ENCODE measurements around the gene LAMTOR4. TPM values are rescaled to one million over a fixed set of nuclear protein-coding genes. Genes with fewer than 3 reads are reported as not detected.
A peak's percentile ranks its signal among the peaks of the same experiment; 100 is the strongest.

The LAMTOR4 gene
- total and polyA plus RNA-seq, 2 of the 13 experiments (the other 11 are each of a cell fraction or from before 2014, with no cell fraction given): 115 to 118 TPM

- TF ChIP-seq KDM1A (CRISPR knock-in tag; IDR thresholded peaks at IDR 0.05): no peak
- peak; percentile 76 for TF ChIP-seq CREB1 (IDR thresholded peaks at IDR 0.05)
- TF ChIP-seq CREB1 (CRISPR knock-in tag; IDR thresholded peaks at IDR 0.05): peak; percentile 80
- TF ChIP-seq STAT5B (CRISPR knock-in tag; IDR thresholded peaks at IDR 0.05): no peak; the same call in 1 of the 2 replicates
- no peak for TF ChIP-seq ZNF674 (CRISPR knock-in tag; IDR thresholded peaks at IDR 0.05; ENCODE audit: low read depth)
- peak; percentile 70; the same call in 1 of the 2 replicates for TF ChIP-seq TOPORS (CRISPR knock-in tag; IDR thresholded peaks at IDR 0.05)
- TF ChIP-seq ZNF274 (CRISPR knock-in tag; IDR thresholded peaks at IDR 0.05): peak; percentile 81
- TF ChIP-seq NFE2 (CRISPR knock-in tag; IDR thresholded peaks at IDR 0.05): no peak
- no peak for TF ChIP-seq TBP (CRISPR knock-in tag; IDR thresholded peaks at IDR 0.05)
- TF ChIP-seq FOXK1 (CRISPR knock-in tag; IDR thresholded peaks at IDR 0.05; ENCODE audit: borderline replicate concordance, low read depth): peak; percentile 56; the same call in 1 of the 2 replicates
- peak; percentile 47; the same call in 1 of the 2 replicates for TF ChIP-seq KLF15 (CRISPR knock-in tag; IDR thresholded peaks at IDR 0.05; ENCODE audit: borderline replicate concordance)
- 0 out of 2 replicates have a peak, but pooled peaks have one; percentile 45 for TF ChIP-seq ZNF841 (CRISPR knock-in tag; IDR thresholded peaks at IDR 0.05; ENCODE audit: borderline replicate concordance)
- no peak for TF ChIP-seq ATAD3A (CRISPR knock-in tag; IDR thresholded peaks at IDR 0.05)
- TF ChIP-seq MTA3 (CRISPR knock-in tag; IDR thresholded peaks at IDR 0.05): no peak
- peak; percentile 94; the same call in 1 of the 2 replicates for TF ChIP-seq ZSCAN5A (CRISPR knock-in tag; IDR thresholded peaks at IDR 0.05; ENCODE audit: borderline replicate concordance)
- TF ChIP-seq ZBTB37 (CRISPR knock-in tag; IDR thresholded peaks at IDR 0.05): no peak
- no peak for TF ChIP-seq ZBTB43 (CRISPR knock-in tag; conservative IDR thresholded peaks at IDR 0.05)
- peak; percentile 55 for TF ChIP-seq TFE3 (CRISPR knock-in tag; IDR thresholded peaks at IDR 0.05)
- no peak; the same call in 1 of the 2 replicates for TF ChIP-seq ZNF703 (CRISPR knock-in tag; IDR thresholded peaks at IDR 0.05; ENCODE audit: borderline replicate concordance)
- no peak; the same call in 1 of the 2 replicates for TF ChIP-seq THAP9 (CRISPR knock-in tag; IDR thresholded peaks at IDR 0.05; ENCODE audit: borderline replicate concordance)
- TF ChIP-seq TMF1 (CRISPR knock-in tag; IDR thresholded peaks at IDR 0.05; ENCODE audit: low read depth): peak; percentile 77
These were observed 47.5 kb upstream of the LAMTOR4 start, which contains the start of the genes AP4M1 and MCM7 (continued) for GRCh38 chr7:100101016-100101862.
